ENCODE results near the gene LCE2B. TPM values are rescaled to one million over a fixed set of nuclear protein-coding genes. Genes with fewer than 3 reads are reported as not detected.

Gene LCE2B
- total RNA-seq, 1 donor from 2014 or later, result not detected

GRCh38 chr1:152699746-152700145 is 13.8 kb downstream of the LCE2B start:
- Histone ChIP-seq H3K36me3 (no peaks in the 10 kb centered on the region), H3K9me3 (no peaks in the 10 kb centered on the region), H3K4me1 (no peaks in the 10 kb centered on the region), H3K4me3 (no peak overlapping the region), H3K27ac (no peak overlapping the region), H3K27me3 (no peaks in the 10 kb centered on the region)
- no peak for DNase-seq
- no peak for ATAC-seq
- intact Hi-C loops (cut with DNase I), result no loop called here
- TF ChIP-seq, protein P1, sequence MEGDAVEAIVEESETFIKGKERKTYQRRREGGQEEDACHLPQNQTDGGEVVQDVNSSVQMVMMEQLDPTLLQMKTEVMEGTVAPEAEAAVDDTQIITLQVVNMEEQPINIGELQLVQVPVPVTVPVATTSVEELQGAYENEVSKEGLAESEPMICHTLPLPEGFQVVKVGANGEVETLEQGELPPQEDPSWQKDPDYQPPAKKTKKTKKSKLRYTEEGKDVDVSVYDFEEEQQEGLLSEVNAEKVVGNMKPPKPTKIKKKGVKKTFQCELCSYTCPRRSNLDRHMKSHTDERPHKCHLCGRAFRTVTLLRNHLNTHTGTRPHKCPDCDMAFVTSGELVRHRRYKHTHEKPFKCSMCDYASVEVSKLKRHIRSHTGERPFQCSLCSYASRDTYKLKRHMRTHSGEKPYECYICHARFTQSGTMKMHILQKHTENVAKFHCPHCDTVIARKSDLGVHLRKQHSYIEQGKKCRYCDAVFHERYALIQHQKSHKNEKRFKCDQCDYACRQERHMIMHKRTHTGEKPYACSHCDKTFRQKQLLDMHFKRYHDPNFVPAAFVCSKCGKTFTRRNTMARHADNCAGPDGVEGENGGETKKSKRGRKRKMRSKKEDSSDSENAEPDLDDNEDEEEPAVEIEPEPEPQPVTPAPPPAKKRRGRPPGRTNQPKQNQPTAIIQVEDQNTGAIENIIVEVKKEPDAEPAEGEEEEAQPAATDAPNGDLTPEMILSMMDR (IDR thresholded peaks at IDR 0.05), result no peak

DNA sequence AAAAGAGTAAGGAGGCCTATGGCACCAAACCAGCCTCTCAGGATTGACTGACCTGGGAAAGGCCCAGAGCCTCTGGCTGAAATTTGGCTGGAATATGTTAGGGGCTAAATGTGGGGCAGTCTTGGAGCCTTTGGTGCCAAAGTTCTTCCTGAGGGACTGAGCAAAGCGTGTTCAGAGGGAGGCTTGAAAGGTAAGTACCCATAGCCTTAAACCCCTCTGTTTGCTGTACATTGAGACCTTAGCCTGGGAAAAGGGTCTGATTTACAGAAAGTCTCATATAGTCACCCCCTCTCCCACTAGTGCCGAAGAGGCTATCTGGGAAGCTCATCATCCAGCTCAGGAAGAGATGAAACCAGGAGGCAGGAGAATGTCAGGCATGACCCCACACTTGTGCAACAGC is 21.9 kb downstream of the LCE2B start, which contains the start of gene LCE4A:
TSS of gene LCE4A (plus strand) at position 301 of the 400 bp plus-strand sequence. CDS start 916 bp downstream, outside the sequence.
- Histone ChIP-seq H3K9me3 (no peaks in the 10 kb centered on the region), H3K27ac (no peak within 1 kb of the TSS), H3K4me1 (no peaks in the 10 kb centered on the region), H3K36me3 (no peaks in the 10 kb centered on the region), H3K27me3 (no peaks in the 10 kb centered on the region), H3K4me3 (no peak within 1 kb of the TSS)
- DNase-seq (no peak), ATAC-seq (no peak)
- TF ChIP-seq, protein P1 (IDR thresholded peaks at IDR 0.05), result no peak
- intact Hi-C loops (cut with DNase I), result no loop called here

GRCh38 chr1:152718238-152718637 is 32.3 kb downstream of the LCE2B start:
- Histone ChIP-seq H3K9me3 (no peaks in the 10 kb centered on the region), H3K4me3 (no peak overlapping the region), H3K27me3 (no peaks in the 10 kb centered on the region), H3K27ac (no peak overlapping the region), H3K4me1 (no peaks in the 10 kb centered on the region), H3K36me3 (no peaks in the 10 kb centered on the region)
- ATAC-seq (no peak), DNase-seq (no peak)
- TF ChIP-seq, protein P1 (IDR thresholded peaks at IDR 0.05), result no peak
- intact Hi-C loops (cut with DNase I), result no loop called here

GRCh38 chr1:152725261-152725660 is 39.3 kb downstream of the LCE2B start:
- TF ChIP-seq, protein P1 (IDR thresholded peaks at IDR 0.05), result no peak
- DNase-seq (no peak), ATAC-seq (no peak)
- no peaks in the 10 kb centered on the region for H3K27me3 ChIP-seq
- intact Hi-C loops (cut with DNase I), result no loop called here
- no peaks in the 10 kb centered on the region for H3K9me3 ChIP-seq
- no peaks in the 10 kb centered on the region for H3K4me1 ChIP-seq
- H3K36me3 ChIP-seq, result no peaks in the 10 kb centered on the region
- H3K4me3 ChIP-seq, result no peak overlapping the region
- no peak overlapping the region for H3K27ac ChIP-seq

DNA sequence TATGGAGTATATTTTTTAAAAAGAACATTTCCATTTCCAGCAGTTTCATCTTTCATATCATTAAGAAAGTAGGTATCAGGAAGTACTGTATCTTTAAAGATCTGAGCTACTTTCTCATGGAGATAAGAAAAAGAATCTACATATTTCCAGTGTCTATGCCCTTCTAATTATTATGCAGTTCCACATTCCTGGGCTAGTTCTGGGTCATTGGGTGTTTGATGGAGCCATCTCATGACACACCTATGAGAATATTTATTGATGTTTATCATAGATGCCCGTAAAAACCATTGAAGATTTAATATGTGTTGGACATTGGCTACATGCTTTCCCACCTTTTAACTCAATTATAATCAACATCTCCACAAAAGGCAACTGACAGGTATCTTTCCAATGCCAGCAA is 43.1 kb downstream of the LCE2B start:
- H3K4me3 ChIP-seq, result no peak overlapping the region
- H3K36me3 ChIP-seq, result no peaks in the 10 kb centered on the region
- no peaks in the 10 kb centered on the region for H3K27me3 ChIP-seq
- TF ChIP-seq, protein P1 (IDR thresholded peaks at IDR 0.05), result no peak
- no peak for DNase-seq
- no peak for ATAC-seq
- H3K4me1 ChIP-seq, result no peaks in the 10 kb centered on the region
- H3K9me3 ChIP-seq, result no peaks in the 10 kb centered on the region
- intact Hi-C loops (cut with DNase I), result no loop called here
- no peak overlapping the region for H3K27ac ChIP-seq

GRCh38 chr1:152735648-152736047 is 49.7 kb downstream of the LCE2B start:
- TF ChIP-seq, protein P1 (IDR thresholded peaks at IDR 0.05), result no peak

More at GRCh38 chr1:152735648-152736047, 49.7 kb downstream of the LCE2B start:
- H3K36me3 ChIP-seq, result no peaks in the 10 kb centered on the region
- H3K27ac ChIP-seq, result no peak overlapping the region
- no peak overlapping the region for H3K4me3 ChIP-seq
- no peaks in the 10 kb centered on the region for H3K4me1 ChIP-seq
- intact Hi-C loops (cut with DNase I), result no loop called here
- no peak for DNase-seq
- no peaks in the 10 kb centered on the region for H3K27me3 ChIP-seq
- no peak for ATAC-seq
- no peaks in the 10 kb centered on the region for H3K9me3 ChIP-seq
